Activated naive CD4-positive, alpha-beta T cell treated with anti-CD3 and anti-CD28 coated beads, Interleukin-2, amount 50 U/mL, for 72 hours (primary cell): Measurements from ENCODE around the gene ZNF764. TPM values are rescaled to one million over a fixed set of nuclear protein-coding genes. Genes with fewer than 3 reads are reported as not detected.
A peak's percentile ranks its signal among the peaks of the same experiment; 100 is the strongest.
"Not testable (repeated sequence)": the region's sequence is repeated elsewhere in the genome, so short reads cannot be mapped to it uniquely, and the experiment has no call there.

Experiments used
- ATAC-seq, 2 donors: fragments of 150-1000 bp; cut with Tn5 transposase; 2 replicates each; pipeline ENCODE4 v1.10.0; 2021; ENCODE audit warnings: mild to moderate bottlenecking in 2 of 2, moderate library complexity in 2 of 2
- DNase-seq, 2 donors: peaks; one replicate each; pipeline ENCODE4 v3.0.0; 2021 to 2022; ENCODE audit warnings: low spot score in 2 of 2
- H3K27ac Mint-ChIP-seq, 2 donors: one replicate each; pipeline ENCODE4 v1.8.0; 2022; ENCODE audit warnings: mild to moderate bottlenecking in 2 of 2, mixed read lengths in 2 of 2
- H3K36me3 Mint-ChIP-seq, 2 donors: one replicate each; pipeline ENCODE4 v1.8.0; 2022; ENCODE audit warnings: mixed read lengths in 2 of 2
- H3K9me3 Mint-ChIP-seq, 2 donors: one replicate each; pipeline ENCODE4 v1.8.0; 2022; ENCODE audit warnings: mixed read lengths in 2 of 2
- total RNA-seq, 2 donors: library from RNA; stranded (reverse); gene quantifications; one replicate each; pipeline ENCODE4 v1.2.3, GENCODE V29; 2022

The ZNF764 gene
- total RNA-seq: 10 to 100 TPM; 11.1 to 11.6 TPM

- Mint-ChIP-seq H3K36me3 (peaks cover 15 to 20% of the 10 kb centered on the region in 2 donors), H3K9me3 (no peaks in the 10 kb centered on the region), H3K27ac (peak within 1 kb of the TSS; percentile 90 to 96)
- DNase-seq: peak; percentile 96 to 97
- ATAC-seq: peak; percentile 96 to 97
These were observed at the start of gene ZNF764 for GRCh38 chr16:30557957-30558788. ZNF764 (minus strand) TSS chr16:30558374; CDS start chr16:30558182, 192 bp downstream.

GRCh38 chr16:30606004-30606403 is 47.8 kb upstream of the ZNF764 start:
- no peaks in the 10 kb centered on the region for H3K9me3 Mint-ChIP-seq
- ATAC-seq (no peak), DNase-seq (no peak)
- peaks cover 6 to 17% of the 10 kb centered on the region in 2 donors for H3K36me3 Mint-ChIP-seq
- peak overlapping the region in 1 of 2 donors; percentile 5 for H3K27ac Mint-ChIP-seq

GRCh38 chr16:30605158-30605557 is 47.0 kb upstream of the ZNF764 start:
- DNase-seq (no peak), ATAC-seq (no peak)
- Mint-ChIP-seq H3K9me3 (no peaks in the 10 kb centered on the region), H3K36me3 (peaks cover 6 to 13% of the 10 kb centered on the region in 2 donors), H3K27ac (peak overlapping the region in 1 of 2 donors; percentile 38)

GRCh38 chr16:30604316-30604947 is 46.3 kb upstream of the ZNF764 start:
- Mint-ChIP-seq H3K9me3 (no peaks in the 10 kb centered on the region), H3K36me3 (peaks cover 6 to 11% of the 10 kb centered on the region in 2 donors), H3K27ac (peak overlapping the region; percentile 19 to 22)
- DNase-seq: no peak
- no peak for ATAC-seq

GRCh38 chr16:30603945-30604315 is 45.8 kb upstream of the ZNF764 start:
- Mint-ChIP-seq H3K36me3 (peaks cover 6 to 11% of the 10 kb centered on the region in 2 donors), H3K27ac (peak overlapping the region; percentile 19 to 22), H3K9me3 (no peaks in the 10 kb centered on the region)
- ATAC-seq: no peak
- no peak for DNase-seq

GRCh38 chr16:30602616-30603277 is 44.6 kb upstream of the ZNF764 start:
- ATAC-seq: no peak
- no peak for DNase-seq
- H3K36me3 Mint-ChIP-seq: peaks cover 3 to 11% of the 10 kb centered on the region in 2 donors
- H3K9me3 Mint-ChIP-seq: no peaks in the 10 kb centered on the region
- H3K27ac Mint-ChIP-seq: peak overlapping the region in 1 of 2 donors; percentile 50

GRCh38 chr16:30601966-30602365 is 43.8 kb upstream of the ZNF764 start:
- ATAC-seq: no peak
- Mint-ChIP-seq H3K9me3 (no peaks in the 10 kb centered on the region), H3K36me3 (peaks cover 0 to 11% of the 10 kb centered on the region in 2 donors), H3K27ac (no peak overlapping the region)
- DNase-seq: no peak

- DNase-seq (no peak), ATAC-seq (no peak)
- no peaks in the 10 kb centered on the region for H3K9me3 Mint-ChIP-seq
- H3K36me3 Mint-ChIP-seq: peaks cover 0 to 11% of the 10 kb centered on the region in 2 donors
- H3K27ac Mint-ChIP-seq: peak overlapping the region in 1 of 2 donors; percentile 34
These were observed 42.8 kb upstream of the ZNF764 start for GRCh38 chr16:30600929-30601328.

- Mint-ChIP-seq H3K36me3 (peaks cover 0 to 11% of the 10 kb centered on the region in 2 donors), H3K27ac (no peak overlapping the region), H3K9me3 (no peaks in the 10 kb centered on the region)
- ATAC-seq (no peak), DNase-seq (no peak)
These were observed 42.0 kb upstream of the ZNF764 start for GRCh38 chr16:30600215-30600614.

- no peak for DNase-seq
- H3K9me3 Mint-ChIP-seq: no peaks in the 10 kb centered on the region
- peaks cover 0 to 3% of the 10 kb centered on the region in 2 donors for H3K36me3 Mint-ChIP-seq
- ATAC-seq: no peak
- no peak overlapping the region for H3K27ac Mint-ChIP-seq
These were observed 34.7 kb upstream of the ZNF764 start for GRCh38 chr16:30592871-30593270.

GRCh38 chr16:30590869-30591268 is 32.7 kb upstream of the ZNF764 start:
- not testable (repeated sequence) for DNase-seq, ATAC-seq, H3K27ac Mint-ChIP-seq, H3K9me3 Mint-ChIP-seq, H3K36me3 Mint-ChIP-seq

GRCh38 chr16:30589582-30589981 is 31.4 kb upstream of the ZNF764 start:
- not testable (repeated sequence) for H3K9me3 Mint-ChIP-seq, ATAC-seq, H3K27ac Mint-ChIP-seq, DNase-seq, H3K36me3 Mint-ChIP-seq

GRCh38 chr16:30588651-30589050 is 30.5 kb upstream of the ZNF764 start:
- Mint-ChIP-seq H3K36me3 (peaks cover 9 to 10% of the 10 kb centered on the region in 2 donors), H3K27ac (no peak overlapping the region), H3K9me3 (no peaks in the 10 kb centered on the region)
- ATAC-seq: no peak
- DNase-seq: no peak

- Mint-ChIP-seq H3K9me3 (no peaks in the 10 kb centered on the region), H3K27ac (peak within 1 kb of the TSS; percentile 94), H3K36me3 (peaks cover 9 to 23% of the 10 kb centered on the region in 2 donors)
- peak; percentile 97 to 99 for ATAC-seq
- DNase-seq: peak; percentile 89 to 94
These were observed 27.4 kb upstream of the ZNF764 start, which contains the start of gene ZNF785 for GRCh38 chr16:30585400-30586191. ZNF785 (minus strand) TSS chr16:30585697; CDS start chr16:30585611, 86 bp downstream.

- H3K36me3 Mint-ChIP-seq: peaks cover 9 to 23% of the 10 kb centered on the region in 2 donors
- DNase-seq (no peak), ATAC-seq (peak; percentile 11 to 35)
- no peaks in the 10 kb centered on the region for H3K9me3 Mint-ChIP-seq
- peak overlapping the region; percentile 61 to 94 for H3K27ac Mint-ChIP-seq
These were observed 26.8 kb upstream of the ZNF764 start for GRCh38 chr16:30585022-30585399.

- Mint-ChIP-seq H3K9me3 (no peaks in the 10 kb centered on the region), H3K36me3 (peaks cover 9 to 24% of the 10 kb centered on the region in 2 donors), H3K27ac (peak overlapping the region in 1 of 2 donors; percentile 50)
- DNase-seq (no peak), ATAC-seq (no peak)
These were observed 24.6 kb upstream of the ZNF764 start for GRCh38 chr16:30582611-30583340.
